AG09319 (cell line): ENCODE data around the gene BMP10.

Experiments used
- DNase-seq: peaks from one replicate; pipeline ENCODE4 v3.0.0-alpha.2; 2010; ENCODE audit warnings: low read depth; ENCODE audit errors: extremely low read depth
- TF ChIP-seq, protein P1 (sequence below): IDR thresholded peaks from 2 replicates; pipeline ENCODE4 v1.5.1; 2011; ENCODE audit warnings: low read depth, mild to moderate bottlenecking, inconsistent platforms, low read length, moderate library complexity

The BMP10 gene

DNA sequence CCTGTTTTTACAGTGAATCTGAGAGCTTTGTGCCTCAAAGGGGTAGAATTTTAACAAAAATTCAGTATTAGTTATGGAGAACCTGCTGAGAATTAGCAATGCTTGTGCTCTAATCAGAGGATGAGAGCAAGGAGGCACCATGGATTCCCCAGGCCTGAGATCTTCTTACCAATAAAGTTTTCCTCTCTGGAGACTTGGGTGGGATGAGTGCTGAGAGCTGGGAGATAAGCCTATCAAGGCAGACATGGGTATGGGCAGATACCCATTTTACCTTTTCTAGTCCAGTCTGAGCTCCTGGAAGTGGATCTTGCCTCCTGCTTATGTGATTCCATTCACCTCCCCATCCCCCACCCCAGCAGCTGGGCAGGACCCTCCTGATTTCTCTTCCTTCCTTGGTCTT lies 53.9 kb downstream of the BMP10 start:
- TF ChIP-seq, protein P1, sequence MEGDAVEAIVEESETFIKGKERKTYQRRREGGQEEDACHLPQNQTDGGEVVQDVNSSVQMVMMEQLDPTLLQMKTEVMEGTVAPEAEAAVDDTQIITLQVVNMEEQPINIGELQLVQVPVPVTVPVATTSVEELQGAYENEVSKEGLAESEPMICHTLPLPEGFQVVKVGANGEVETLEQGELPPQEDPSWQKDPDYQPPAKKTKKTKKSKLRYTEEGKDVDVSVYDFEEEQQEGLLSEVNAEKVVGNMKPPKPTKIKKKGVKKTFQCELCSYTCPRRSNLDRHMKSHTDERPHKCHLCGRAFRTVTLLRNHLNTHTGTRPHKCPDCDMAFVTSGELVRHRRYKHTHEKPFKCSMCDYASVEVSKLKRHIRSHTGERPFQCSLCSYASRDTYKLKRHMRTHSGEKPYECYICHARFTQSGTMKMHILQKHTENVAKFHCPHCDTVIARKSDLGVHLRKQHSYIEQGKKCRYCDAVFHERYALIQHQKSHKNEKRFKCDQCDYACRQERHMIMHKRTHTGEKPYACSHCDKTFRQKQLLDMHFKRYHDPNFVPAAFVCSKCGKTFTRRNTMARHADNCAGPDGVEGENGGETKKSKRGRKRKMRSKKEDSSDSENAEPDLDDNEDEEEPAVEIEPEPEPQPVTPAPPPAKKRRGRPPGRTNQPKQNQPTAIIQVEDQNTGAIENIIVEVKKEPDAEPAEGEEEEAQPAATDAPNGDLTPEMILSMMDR = no peak
- DNase-seq = no peak
